T-helper 2 cell treated with Interferon-gamma antibody and Interleukin-4, amounts not matched to agents 100 ng/mL and 5 ng/mL, for 36 hours (primary cell): ENCODE results near the gene NEO1. TPM values are rescaled to one million over a fixed set of nuclear protein-coding genes. Genes with fewer than 3 reads are reported as not detected.

Source experiments
- intact Hi-C: fragments of 100-400 bp; cut with micrococcal nuclease; formaldehyde crosslinking; loops from one replicate; pipeline ENCODE4 v1.15.1; 2023
- total RNA-seq: library from RNA; stranded (reverse); gene quantifications from 2 replicates; pipeline ENCODE4 v1.2.3, GENCODE V29; 2022

Gene NEO1
- total RNA-seq, 1 donor from 2014 or later, result 4.5 TPM

DNA sequence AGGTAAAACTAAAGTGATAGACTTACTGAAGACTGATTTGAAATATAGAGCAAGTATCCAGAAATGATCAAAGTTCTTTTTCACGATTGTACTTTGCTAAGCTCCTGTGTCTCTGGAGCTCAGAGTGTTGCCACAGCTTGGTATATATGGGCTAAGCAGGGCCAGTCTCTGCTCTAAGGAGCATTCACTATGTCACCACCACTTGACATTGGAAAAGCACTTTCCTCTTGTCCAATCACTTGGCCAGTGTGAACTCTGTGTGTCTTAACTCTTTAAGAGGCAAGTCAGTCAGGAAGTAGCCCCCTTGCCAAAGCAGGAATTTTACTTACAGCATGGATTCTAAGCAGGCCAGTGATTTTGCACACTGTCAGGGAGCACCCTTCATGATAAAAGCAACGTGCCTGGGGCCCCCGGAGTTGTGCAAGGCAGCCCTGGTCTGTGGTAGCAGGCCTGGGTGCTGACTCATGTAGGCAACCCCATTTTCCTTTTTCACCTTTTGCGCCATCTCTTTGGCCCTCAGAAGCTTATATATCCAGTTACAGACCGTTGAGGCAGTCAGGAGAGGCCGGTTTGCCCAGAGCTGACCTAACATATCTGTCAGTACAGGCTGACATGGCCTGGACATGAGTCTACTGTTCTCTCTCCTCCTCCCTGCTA is 243.5 kb downstream of the NEO1 start:
- intact Hi-C loops, result no loop called here

DNA sequence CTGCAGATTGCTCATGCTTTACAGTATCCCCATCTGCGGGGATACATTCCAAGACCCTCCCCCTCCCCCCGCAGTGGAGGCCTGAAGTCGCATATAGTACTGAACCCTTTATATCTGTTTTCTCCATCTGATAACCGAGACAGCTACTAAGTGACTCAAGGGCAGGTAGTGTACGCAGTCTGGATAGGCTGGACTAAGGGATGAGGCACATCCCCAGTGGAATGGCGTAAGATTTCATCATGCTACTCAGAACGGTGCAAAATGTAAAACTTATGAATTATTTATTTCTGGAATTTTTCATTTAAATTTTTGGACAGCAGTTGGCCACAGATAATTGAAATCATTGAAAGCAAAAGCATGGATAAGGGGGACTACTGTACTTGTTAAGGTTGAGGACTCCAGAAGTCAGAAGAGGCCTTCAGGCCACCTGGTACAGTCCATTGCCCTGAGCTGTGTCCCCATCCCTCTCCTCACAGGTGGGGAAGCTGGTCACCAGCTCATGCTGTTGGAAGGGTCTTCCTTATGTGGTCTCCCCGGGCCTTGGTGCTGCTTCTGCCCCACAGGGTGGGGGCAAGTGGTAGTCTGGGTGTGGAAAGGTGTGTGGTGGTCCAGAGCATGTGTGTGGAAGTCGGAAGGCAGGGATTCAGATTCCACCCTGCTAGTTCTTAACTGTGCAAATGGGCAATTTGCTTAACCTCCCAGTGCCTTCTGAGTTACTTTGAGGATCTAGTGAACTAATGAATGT is 244.5 kb downstream of the NEO1 start:
- intact Hi-C loops, result no loop called here

DNA sequence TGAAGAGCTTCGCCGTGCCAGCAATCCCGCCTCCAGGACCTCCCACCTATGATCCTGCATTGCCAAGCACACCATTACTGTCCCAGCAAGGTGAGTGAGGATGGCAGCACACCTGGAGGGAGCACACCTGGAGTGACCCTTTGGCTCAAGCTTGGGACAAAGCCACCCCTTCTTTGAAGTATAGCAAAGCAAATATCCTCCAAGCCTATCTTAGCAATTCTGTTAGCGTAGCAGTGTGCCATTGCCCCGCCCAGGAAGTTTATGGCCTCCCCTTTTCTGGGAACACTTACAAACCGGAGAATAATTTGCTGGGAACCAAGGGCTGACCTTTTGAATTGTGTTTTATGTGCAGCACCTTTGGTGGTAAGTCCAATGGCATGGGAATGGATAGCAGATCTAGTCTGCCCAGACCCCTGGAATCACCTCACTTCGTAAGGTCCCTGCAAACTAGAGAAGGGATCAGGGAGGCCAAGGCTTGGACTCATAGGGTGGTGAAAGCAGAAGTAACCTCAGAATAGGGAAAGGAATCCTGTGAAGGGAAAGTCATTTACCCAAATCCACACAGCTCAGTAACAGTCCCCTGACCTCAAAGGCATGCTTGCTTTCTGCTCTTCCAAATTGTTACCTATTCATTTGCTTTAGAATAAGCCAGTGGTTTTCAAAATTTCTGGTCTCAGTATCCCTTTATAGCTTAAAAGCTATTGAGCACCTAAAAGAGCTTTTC is 246.4 kb downstream of the NEO1 start:
- intact Hi-C loops, result no loop called here

DNA sequence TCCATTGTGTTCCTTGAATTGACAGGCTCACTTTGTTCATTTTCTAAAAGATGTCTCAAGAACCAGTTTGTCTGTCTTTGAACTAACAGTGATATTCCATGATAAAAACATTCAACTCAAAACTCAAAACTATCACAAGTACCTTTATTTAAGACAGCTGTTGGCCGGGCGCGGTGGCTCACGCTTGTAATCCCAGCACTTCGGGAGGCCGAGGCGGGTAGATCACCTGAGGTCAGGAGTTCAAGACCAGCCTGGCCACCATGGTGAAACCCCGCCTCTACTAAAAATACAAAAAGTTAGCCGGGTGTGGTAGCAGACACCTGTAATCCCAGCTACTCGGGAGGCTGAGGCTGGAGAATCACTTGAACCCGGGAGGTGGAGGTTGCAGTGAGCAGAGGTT is 248.0 kb downstream of the NEO1 start:
- intact Hi-C loops, result loop anchor here (10.0 kb wide), 1 partner anchor 405 kb away; no protein-coding TSS in a partner anchor

DNA sequence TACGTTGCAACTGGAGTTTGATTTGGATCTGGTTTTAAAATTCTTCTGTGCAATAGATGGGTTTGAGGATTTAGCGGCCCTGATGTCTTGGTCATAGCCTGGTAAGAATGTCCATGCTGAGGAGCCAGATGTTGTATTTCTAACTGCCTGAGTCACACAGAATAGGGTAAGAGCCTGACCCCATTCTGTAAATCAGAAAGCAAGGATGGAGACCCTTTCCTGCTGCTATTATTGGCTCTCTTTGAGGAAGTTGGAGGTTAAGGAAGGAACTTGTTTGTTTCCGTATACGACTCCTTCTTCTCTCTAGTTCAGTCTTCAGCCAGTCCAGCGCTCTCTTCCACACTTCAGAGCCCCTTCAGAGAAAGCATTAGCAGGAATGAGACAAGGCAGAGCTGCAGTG is 251.4 kb downstream of the NEO1 start:
- intact Hi-C loops, result loop anchor here (10.0 kb wide), 1 partner anchor 401 kb away; no protein-coding TSS in a partner anchor

DNA sequence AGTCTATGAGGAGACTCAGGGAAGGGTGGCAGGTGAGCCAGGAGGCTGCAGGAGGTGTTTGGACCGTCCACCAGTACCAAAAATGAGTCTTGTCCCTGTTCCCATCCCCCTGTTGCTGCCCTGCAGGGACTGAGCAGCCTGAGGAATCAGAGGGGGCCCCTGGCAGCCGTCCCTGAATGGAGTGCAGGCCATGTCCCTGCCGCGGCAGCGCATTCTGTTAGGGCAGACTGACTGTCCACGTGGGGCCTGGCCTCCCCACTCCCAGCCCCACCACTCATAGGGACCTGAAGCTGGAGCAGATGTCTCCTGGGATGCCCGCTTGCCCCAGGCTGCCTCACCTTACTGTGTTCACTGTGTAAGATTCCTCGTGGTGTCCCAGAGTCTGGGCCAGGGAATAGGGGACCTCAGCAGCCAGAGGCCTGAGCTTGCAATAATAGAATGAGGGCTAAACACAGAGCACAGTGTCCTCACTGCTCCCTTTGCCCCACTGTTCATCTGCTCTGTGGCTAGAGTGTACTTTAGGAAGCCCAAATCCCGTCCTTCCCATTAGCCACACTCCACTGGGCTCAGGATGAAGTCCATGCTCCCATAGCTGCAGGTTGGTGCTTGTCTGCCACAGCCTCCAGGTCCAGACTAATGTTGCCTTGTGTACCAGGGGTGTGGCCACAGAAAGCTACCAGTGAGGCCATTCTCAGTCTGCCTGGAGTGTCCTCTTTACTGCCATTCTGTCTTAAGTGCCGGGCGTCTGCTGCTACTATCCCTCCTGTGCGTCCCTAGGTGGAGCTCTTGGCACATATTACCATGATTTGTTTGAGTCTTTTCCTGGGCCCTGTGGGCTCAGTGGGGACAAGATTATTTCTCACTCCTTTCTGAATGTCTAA is 253.3 kb downstream of the NEO1 start:
- intact Hi-C loops, result loop anchor here (2.0 to 10.0 kb wide), 2 partner anchors 331 to 399 kb away; no protein-coding TSS in a partner anchor

DNA sequence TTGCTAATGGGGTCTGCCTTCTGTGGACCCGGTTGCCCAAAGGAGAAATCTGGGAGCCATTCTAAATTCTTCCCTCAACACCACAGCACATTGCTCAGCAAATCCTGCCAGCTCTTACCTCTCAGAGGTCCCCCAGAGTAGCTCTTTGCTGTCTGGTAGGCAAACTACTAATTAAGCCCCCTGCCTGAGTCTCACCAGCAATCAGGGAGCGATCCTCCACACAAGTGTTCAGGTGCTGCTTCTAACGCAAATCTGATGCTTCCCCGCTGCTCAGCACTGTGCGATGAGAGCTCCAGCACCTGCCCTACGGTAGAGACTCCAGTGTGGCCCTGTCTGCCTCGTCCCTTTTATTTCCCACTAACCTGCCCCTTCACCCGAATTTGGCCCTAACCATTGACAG is 256.0 kb downstream of the NEO1 start:
- intact Hi-C loops, result loop anchor here (10.0 kb wide), 1 partner anchor 396 kb away; no protein-coding TSS in a partner anchor

DNA sequence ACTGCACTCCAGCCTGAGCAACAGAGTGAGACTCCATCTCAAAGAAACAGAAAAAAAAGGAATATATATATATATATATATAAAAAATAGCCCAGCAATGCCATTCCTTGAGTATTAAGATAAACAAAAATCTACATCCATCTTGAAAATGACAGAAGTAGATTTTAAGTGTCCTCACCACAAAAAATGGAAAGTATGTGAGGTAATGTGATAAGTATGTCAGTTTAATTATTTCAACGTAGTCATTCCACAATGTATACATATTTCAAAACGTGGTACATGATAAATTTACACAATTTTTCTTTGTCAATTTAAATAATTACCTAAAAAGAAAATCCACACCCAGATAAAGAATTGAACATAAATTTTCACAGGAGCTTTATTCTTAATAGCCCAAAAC is 261.6 kb downstream of the NEO1 start:
- intact Hi-C loops, result no loop called here

DNA sequence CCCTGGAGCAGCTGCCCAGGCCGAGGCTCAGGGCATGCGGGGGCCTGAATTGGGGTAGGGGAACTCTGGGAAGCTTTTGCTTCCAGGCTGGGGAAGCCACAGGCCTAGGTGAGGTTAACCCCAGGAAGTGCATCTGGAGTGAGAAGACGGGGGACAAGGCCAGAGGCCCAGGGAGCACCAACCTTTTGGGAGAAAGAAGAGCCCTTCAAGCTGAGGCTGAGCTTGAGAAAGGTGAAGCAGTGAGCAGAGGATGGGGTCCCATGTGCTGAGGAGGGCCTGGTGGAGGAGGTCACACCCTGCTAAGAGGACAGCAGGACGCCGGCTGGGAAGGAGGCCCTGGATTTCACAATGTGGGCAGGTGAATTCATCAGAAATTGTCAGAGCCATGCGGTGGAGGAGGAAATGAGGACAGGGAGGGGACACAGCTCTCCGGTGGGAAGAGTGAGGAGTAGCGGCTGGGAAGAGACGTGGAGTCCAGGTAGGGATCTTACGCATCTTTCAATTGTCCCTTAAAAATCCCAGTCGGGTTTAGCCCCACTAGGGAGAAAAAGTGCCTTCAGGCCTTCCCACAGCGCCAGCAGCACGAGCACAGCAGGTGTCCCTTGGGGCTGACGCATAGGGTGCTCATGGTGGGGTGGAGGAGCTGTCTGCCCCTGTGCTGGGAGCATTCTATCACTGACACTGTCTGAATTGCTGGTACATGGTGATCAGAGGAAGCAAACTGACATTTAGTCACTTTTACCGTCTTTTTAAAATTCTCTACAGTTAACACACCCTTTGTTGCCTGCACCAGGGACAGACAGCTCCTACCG is 265.6 kb downstream of the NEO1 start:
- intact Hi-C loops, result no loop called here

DNA sequence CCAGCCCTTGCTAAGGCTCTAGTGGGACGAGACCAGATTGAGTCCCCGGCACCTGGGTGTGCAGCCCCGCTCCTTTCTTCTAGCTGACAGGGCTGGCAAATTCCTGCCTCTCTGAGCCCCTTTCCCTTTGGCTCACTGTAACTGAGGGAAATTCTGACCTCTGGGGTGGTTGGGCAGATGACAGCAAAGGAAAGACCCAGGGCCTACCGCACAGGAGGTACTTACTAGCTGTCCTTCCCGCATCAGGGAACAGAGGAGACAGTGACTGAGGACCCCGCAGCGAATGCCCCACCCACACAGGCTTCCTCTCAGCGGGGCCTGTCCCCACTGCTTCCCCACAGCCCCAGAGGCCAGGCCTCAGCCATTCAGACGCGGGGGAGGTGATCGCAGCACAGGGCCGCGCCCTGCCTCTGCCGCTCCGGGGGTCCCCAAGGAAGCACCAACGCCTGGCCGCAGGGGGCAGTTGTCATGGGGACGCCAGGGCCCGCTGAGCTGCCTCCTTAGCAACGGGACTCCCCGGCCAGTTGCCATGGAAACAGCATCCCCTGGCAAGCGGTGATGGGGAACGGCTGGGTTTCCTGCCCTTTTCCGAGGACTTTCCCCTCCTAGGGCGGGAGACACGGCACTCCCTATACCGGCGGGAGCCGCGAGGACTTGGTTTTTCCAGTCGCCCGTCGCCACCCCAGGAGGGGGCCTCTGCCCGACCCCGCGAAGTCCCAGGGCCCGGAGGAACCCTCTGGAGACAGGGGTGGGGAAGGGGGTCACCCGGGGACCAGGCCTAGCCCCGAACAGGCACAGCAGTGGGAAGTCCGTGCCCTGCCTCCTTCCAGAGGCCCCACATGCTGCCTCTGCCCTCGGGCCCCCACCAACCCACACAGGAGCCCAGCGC is 266.4 kb downstream of the NEO1 start:
- intact Hi-C loops, result no loop called here

DNA sequence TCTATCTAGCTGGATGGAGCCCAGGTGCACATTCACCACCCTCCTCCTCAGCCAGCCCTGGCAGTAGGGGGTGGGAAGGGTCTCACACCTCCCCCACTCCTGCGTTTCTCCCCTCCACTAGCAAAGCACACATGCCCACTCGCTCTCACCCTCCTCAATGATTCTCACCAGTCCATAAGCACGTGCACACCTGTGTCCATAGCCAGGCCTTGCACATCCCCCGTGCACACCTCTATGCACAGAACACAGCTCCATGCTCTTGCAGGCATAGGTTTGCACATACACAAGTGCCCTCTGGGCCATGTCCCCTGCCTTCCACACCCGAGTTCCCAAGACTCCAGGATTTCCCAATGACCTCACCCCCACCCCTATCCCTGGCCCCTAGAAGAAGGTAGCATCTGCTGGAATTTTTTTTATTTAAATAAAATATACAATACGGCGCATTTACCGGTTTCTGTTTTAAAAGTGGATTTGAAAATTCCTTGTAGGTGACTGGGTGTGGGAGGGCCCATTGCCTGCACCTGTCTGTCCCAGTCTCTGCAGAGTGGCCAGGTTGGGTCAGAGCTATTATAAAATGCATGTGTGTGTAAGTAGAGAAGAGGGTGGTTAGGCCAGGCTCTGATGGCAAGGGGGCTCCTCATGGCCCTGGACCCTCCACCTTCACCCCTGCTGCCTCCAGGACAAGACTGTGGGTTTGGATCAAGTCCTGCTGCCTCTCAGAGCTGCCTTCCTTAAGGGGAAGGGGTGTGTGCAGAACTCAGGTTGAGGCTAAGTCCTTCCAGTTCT is 267.4 kb downstream of the NEO1 start:
- intact Hi-C loops, result no loop called here

DNA sequence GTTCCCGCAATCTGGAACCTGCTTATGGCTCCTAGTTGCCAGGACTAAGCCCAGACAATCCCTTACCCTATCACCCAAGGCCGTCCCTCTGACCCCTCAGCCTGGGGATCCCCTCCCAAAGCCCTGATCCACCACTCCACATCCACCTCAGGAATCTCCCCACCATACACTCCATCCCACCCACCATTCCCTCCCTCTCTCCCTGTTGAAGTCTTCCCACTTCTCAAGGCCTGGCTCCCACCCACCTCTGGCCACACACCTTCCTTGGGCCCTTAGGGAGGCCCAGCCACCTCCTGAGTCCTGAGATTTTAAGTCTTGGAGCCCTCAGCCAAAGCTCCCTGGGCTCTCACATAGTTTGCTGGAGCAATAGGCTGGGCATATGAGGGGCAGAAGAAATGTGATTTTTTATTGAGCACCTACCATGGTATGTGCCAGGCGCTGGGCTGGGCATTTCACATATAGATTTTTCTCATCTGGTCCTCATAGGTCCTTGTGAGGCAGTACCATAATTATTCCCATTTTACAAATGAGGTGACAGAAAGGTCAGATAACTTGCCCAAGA is 268.4 kb downstream of the NEO1 start:
- intact Hi-C loops, result no loop called here

DNA sequence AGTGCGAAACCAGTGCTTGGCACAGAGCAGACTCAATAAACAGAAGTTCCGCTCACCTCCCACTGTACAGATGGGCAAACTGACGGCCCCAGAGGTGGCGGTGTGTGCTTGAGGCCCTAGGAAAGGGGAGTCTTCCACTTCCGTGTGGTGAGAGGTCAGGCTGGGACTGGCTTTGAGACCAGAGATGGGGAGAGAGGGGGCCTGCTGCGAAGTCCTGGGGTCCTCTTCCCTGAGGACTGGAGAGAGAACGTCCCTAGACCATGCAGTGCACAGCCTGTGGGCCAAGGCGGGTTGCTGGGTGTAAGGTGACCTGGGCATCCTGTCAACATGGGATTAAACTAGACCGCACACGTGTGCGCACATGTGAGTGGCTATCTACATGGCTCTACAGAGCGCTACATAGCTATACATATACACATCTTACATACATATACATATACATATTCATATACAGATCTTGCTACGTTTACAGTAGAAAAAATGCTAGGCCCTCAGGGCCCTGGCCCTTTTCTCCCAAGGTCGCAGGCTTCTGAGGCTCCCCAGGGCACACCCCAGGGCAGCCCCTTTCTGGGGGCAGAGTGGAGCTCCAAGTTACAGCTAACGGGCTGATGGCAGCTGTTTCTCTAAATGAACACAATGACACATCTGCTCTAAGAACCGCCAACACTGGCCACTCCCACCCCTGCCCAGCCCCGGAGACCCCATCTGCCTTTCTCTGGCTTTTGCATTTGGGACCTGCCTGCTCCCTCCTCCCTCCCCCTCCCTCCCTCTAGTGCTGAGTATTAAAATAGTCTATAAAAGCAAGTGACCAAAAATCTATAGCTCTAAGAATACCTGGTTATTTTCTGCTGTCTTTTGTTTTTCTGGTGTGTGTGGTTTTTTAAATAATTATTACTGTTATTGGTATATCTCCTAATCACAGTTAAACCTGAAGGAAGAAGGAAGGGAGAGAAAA is 269.5 kb downstream of the NEO1 start:
- intact Hi-C loops, result no loop called here

DNA sequence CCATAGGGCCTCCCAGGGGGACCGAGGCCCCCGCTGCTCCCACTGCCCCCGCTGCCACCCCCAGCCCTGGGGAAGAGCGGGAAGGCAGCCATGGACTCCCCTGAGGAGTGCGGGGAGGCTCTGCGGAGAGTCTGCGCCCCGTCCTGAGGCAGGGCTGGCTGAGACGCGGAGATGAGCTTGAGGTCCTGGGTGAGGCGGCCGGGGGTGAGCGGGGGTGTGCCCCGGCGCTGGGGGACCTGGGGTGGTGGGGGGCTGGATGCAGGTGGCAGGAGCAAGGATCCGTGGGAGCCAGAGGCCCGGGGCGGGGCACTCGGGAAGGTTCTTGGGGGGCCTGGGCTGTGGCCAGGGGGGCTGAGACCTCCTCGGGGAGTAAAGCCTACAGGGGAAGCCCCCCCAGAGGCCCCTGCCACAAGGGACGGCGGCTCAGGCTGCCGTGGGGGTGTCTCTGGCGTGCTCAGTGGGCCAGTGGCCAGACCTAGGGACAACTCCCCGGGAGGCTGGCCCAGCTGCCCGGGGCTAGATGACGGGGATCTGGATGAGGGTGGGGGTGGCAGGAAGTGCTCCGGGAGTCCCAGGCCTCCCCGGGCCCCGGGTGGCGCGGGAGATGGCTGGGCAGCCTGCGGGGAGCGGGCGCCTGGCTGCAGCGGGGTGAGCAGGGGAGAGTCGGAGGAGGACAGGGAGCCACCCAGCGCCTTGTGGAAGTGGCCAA is 270.6 kb downstream of the NEO1 start:
- intact Hi-C loops, result no loop called here

DNA sequence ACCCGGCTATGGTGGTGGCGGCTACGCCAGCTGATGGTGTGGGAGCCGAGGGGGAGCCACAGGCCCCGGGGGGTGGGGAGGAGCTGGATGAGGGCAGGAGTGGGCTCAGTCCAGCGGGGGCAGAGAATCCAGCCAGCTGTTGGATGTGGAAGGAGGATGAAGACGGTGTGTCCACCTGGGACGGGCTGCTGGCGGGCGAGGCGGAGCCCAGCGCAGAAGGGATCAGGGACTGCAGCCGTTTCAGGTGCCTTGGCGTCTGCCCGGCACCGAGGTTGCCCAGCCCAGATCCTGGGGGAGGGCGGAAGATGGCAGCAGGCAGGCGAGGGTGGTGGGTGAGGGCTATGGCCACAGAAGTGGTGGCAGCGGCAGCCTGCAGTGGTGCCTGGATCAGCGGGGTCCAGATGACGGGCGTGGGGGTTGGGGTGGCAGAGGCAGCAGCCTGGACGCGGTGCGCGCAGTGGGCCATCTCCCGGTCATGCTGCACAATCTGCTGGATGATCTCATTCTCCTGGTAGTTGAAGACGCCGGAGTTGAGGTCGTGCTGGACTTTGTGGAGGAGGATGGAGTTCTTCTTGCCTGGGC is 271.2 kb downstream of the NEO1 start:
- intact Hi-C loops, result no loop called here

DNA sequence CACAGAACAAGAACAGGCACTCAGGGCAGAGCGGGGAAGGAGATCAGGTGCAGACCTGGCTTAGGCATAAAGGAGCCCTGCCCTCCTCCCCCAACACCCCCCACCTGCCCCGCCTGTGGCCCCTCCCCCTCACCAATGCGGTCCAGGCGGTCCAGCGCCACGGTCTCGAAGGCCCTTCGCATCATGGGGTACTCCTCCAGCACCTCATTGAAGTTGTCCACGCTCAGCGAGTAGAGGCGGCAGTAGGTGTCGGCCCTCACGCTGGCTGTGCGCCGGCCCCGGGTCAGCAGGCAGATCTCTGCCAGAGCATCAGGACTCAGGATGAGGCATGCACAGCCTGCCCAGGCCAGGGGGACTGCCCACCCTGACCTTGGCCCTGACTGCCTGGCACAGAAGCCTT is 271.7 kb downstream of the NEO1 start:
- intact Hi-C loops, result no loop called here
